ENCODE results near the gene LCN2.

- no peak for TF ChIP-seq CTCF (IDR thresholded peaks at IDR 0.05)
- no peak for TF ChIP-seq EZH2phosphoT487 (IDR thresholded peaks at IDR 0.05)
- TF ChIP-seq EZH2 (IDR thresholded peaks at IDR 0.05): no peak
Measured at GRCh38 chr9:128103589-128103962, 45.7 kb upstream of the LCN2 start.

Data from neural progenitor cell (in vitro differentiated cells).